PC-9 (cell line): ENCODE measurements around the gene RITA1. TPM values are rescaled to one million over a fixed set of nuclear protein-coding genes. Genes with fewer than 3 reads are reported as not detected.

Experiments
- BruUV-seq: library from RNA; stranded (reverse); fragments of 400-500 nt; replicated peaks from 2 replicates; lab custom pipeline; 2021; lab: Mats Ljungman, UMichigan
- CTCF ChIA-PET: fragments of 300-600 bp; sonication (Branson Sonifier 250); formaldehyde crosslinking; loops from one replicate; lab custom pipeline; 2022; ENCODE audit warnings: antibody characterized with exemption; lab: Charles Lee
- POLR2A ChIA-PET: fragments of 300-600 bp; sonication (Branson Sonifier 250); formaldehyde crosslinking; loops from one replicate; lab custom pipeline; 2022; ENCODE audit warnings: antibody characterized with exemption; ENCODE audit not compliant: unreplicated experiment; lab: Charles Lee
- DNase-seq, 2 experiments: peaks; one replicate each; pipeline versions ENCODE4 v3.0.0 to v3.0.0-alpha.2; 2015 to 2022; ENCODE audit warnings: mixed read lengths in 1 of 2
- H2AFZ ChIP-seq: fragments of 200-600 bp; sonication (generic); 2 replicates; pipeline ENCODE4 v1.8.1; 2017; ENCODE audit warnings: antibody characterized with exemption
- H3F3A ChIP-seq: fragments of 200-600 bp; sonication (generic); 2 replicates; pipeline ENCODE4 v1.8.1; 2017; ENCODE audit warnings: antibody characterized with exemption, mild to moderate bottlenecking, low read depth; ENCODE audit not compliant: insufficient read depth
- H3K27ac ChIP-seq: fragments of 200-600 bp; sonication (generic); 2 replicates; pipeline ENCODE4 v1.6.1; 2016; ENCODE audit warnings: mixed run types
- H3K27me3 ChIP-seq: fragments of 200-600 bp; sonication (generic); 2 replicates; pipeline ENCODE4 v1.6.1; 2016; ENCODE audit warnings: low read depth, mixed run types; ENCODE audit not compliant: insufficient read depth
- H3K36me3 ChIP-seq: fragments of 200-600 bp; sonication (generic); 2 replicates; pipeline ENCODE4 v1.6.1; 2016; ENCODE audit warnings: low read depth, mixed run types
- H3K4me1 ChIP-seq: fragments of 200-600 bp; sonication (generic); replicated peaks from 2 replicates; pipeline ENCODE4 v1.6.1; 2016; ENCODE audit warnings: mixed run types; ENCODE audit not compliant: insufficient read depth
- H3K4me2 ChIP-seq: fragments of 200-600 bp; sonication (generic); 2 replicates; pipeline ENCODE4 v1.6.1; 2017; ENCODE audit warnings: mixed run types
- H3K4me3 ChIP-seq: fragments of 200-600 bp; sonication (generic); 2 replicates; pipeline ENCODE4 v1.6.1; 2016; ENCODE audit warnings: mixed run types
- H3K79me2 ChIP-seq: fragments of 200-600 bp; sonication (generic); 2 replicates; pipeline ENCODE4 v1.6.1; 2017; ENCODE audit warnings: low read depth, mixed run types
- H3K9me2 ChIP-seq: fragments of 200-600 bp; sonication (generic); 2 replicates; pipeline ENCODE4 v1.8.1; 2017; ENCODE audit warnings: mild to moderate bottlenecking; ENCODE audit not compliant: insufficient read depth
- H3K9me3 ChIP-seq: fragments of 200-600 bp; sonication (generic); 2 replicates; pipeline ENCODE4 v1.8.1; 2016; ENCODE audit warnings: low read depth; ENCODE audit not compliant: insufficient read depth
- H4K20me1 ChIP-seq: fragments of 200-600 bp; sonication (generic); 2 replicates; pipeline ENCODE4 v1.8.1; 2017; ENCODE audit not compliant: insufficient read depth
- CTCF ChIP-seq: fragments of 200-600 bp; sonication (generic); conservative IDR thresholded peaks from 2 replicates; pipeline ENCODE4 v1.6.1; 2017; ENCODE audit warnings: mixed run types, antibody characterized with exemption, mild to moderate bottlenecking, moderate library complexity
- EZH2 ChIP-seq: fragments of 200-600 bp; sonication (generic); IDR thresholded peaks from 2 replicates; pipeline ENCODE4 v1.8.0; 2017; ENCODE audit warnings: antibody characterized with exemption, low read depth
- intact Hi-C: fragments of 100-400 bp; cut with micrococcal nuclease; formaldehyde crosslinking; loops from one replicate; pipeline ENCODE4 v1.10.0; 2022; ENCODE audit not compliant: unreplicated experiment
- total RNA-seq: library from RNA; stranded (reverse); gene quantifications from 2 replicates; pipeline ENCODE4 v1.2.3, GENCODE V29; 2021

RITA1 gene
- total RNA-seq, 1 experiment from 2014 or later = 16.1 TPM

GRCh38 chr12:113169697-113170096 lies 15.8 kb upstream of the RITA1 start:
- Histone ChIP-seq H3K9me2 (no peaks in the 10 kb centered on the region), H2AFZ (no peak overlapping the region), H3K36me3 (peaks cover 23% of the 10 kb centered on the region), H3K27ac (no peak overlapping the region), H3K79me2 (no peaks in the 10 kb centered on the region), H3K4me3 (no peak overlapping the region), H3K9me3 (no peaks in the 10 kb centered on the region), H3F3A (no peaks in the 10 kb centered on the region), H4K20me1 (peaks cover 11% of the 10 kb centered on the region), H3K4me2 (no peak overlapping the region), H3K4me1 (no peaks in the 10 kb centered on the region), H3K27me3 (no peaks in the 10 kb centered on the region)
- CTCF ChIA-PET = no interaction called here
- DNase-seq = peak in 1 of 2 experiments; percentile 12
- intact Hi-C loops = no loop called here
- POLR2A ChIA-PET = no interaction called here
- no TSS peak for BruUV-seq
- no peak for TF ChIP-seq EZH2
- no peak for TF ChIP-seq CTCF

GRCh38 chr12:113170457-113170856 lies 15.1 kb upstream of the RITA1 start:
- Histone ChIP-seq H3K4me1 (no peaks in the 10 kb centered on the region), H3K9me3 (no peaks in the 10 kb centered on the region), H4K20me1 (peaks cover 11% of the 10 kb centered on the region), H3K79me2 (no peaks in the 10 kb centered on the region), H3K36me3 (peaks cover 23% of the 10 kb centered on the region), H3F3A (peaks cover 4% of the 10 kb centered on the region; the same call in 1 of the 2 replicates), H3K27ac (no peak overlapping the region), H3K27me3 (no peaks in the 10 kb centered on the region), H3K4me3 (no peak overlapping the region), H3K4me2 (no peak overlapping the region), H3K9me2 (no peaks in the 10 kb centered on the region), H2AFZ (no peak overlapping the region)
- no peak for TF ChIP-seq EZH2
- TF ChIP-seq CTCF = no peak
- ChIA-PET POLR2A (no interaction called here), CTCF (no interaction called here)
- no peak for DNase-seq
- intact Hi-C loops = no loop called here
- no TSS peak for BruUV-seq

- H4K20me1 ChIP-seq = peaks cover 11% of the 10 kb centered on the region
- H3K9me2 ChIP-seq = no peaks in the 10 kb centered on the region
- H3K27me3 ChIP-seq = no peaks in the 10 kb centered on the region
- no peak overlapping the region for H3K4me3 ChIP-seq
- CTCF ChIA-PET = no interaction called here
- H3K4me2 ChIP-seq = no peak overlapping the region
- no peaks in the 10 kb centered on the region for H3K79me2 ChIP-seq
- no TSS peak for BruUV-seq
- H2AFZ ChIP-seq = no peak overlapping the region
- H3K9me3 ChIP-seq = no peaks in the 10 kb centered on the region
- H3K36me3 ChIP-seq = peaks cover 23% of the 10 kb centered on the region
- H3K27ac ChIP-seq = no peak overlapping the region
- H3K4me1 ChIP-seq = no peaks in the 10 kb centered on the region
- POLR2A ChIA-PET = interaction anchor here (0.6 kb wide), 1 partner anchor 270 kb away, joined by 6 read pairs; no protein-coding TSS in a partner anchor
- no peak for DNase-seq
- H3F3A ChIP-seq = peaks cover 5% of the 10 kb centered on the region; the same call in 1 of the 2 replicates
- intact Hi-C loops = no loop called here
- no peak for TF ChIP-seq EZH2
- no peak for TF ChIP-seq CTCF
Measured at GRCh38 chr12:113170926-113171325, 14.6 kb upstream of the RITA1 start.
